Jurkat, Clone E6-1 (cell line): ENCODE results near the gene SORCS1.

Source experiments
- DNase-seq: peaks from one replicate; pipeline ENCODE4 v3.0.0-alpha.2; 2011; ENCODE audit warnings: low read depth, low spot score
- H3K4me3 ChIP-seq: 2 replicates; pipeline ENCODE4 v1.5.1; 2011; ENCODE audit warnings: mild to moderate bottlenecking, low read length, control low read depth, moderate library complexity

SORCS1 gene

GRCh38 chr10:106925191-106925590, 239.3 kb downstream of the SORCS1 start:
- no peak overlapping the region for H3K4me3 ChIP-seq
- no peak for DNase-seq

GRCh38 chr10:106920538-106920937, 244.0 kb downstream of the SORCS1 start:
- no peak overlapping the region for H3K4me3 ChIP-seq
- no peak for DNase-seq

GRCh38 chr10:106919871-106920282, 244.6 kb downstream of the SORCS1 start:
- no peak for DNase-seq
- H3K4me3 ChIP-seq = no peak overlapping the region

- no peak for DNase-seq
- H3K4me3 ChIP-seq = no peak overlapping the region
Observed at GRCh38 chr10:106917452-106918055, 247.0 kb downstream of the SORCS1 start.

GRCh38 chr10:106914016-106914415, 250.5 kb downstream of the SORCS1 start:
- no peak overlapping the region for H3K4me3 ChIP-seq
- DNase-seq = no peak

GRCh38 chr10:106913348-106913747, 251.2 kb downstream of the SORCS1 start:
- no peak overlapping the region for H3K4me3 ChIP-seq
- DNase-seq = no peak

- no peak for DNase-seq
- H3K4me3 ChIP-seq = no peak overlapping the region
Observed at GRCh38 chr10:106911096-106911495, 253.4 kb downstream of the SORCS1 start.

- no peak overlapping the region for H3K4me3 ChIP-seq
- DNase-seq = no peak
Observed at GRCh38 chr10:106910666-106911065, 253.8 kb downstream of the SORCS1 start.

- no peak overlapping the region for H3K4me3 ChIP-seq
- no peak for DNase-seq
Observed at GRCh38 chr10:106908225-106908624, 256.3 kb downstream of the SORCS1 start.

GRCh38 chr10:106904209-106904608, 260.3 kb downstream of the SORCS1 start:
- no peak overlapping the region for H3K4me3 ChIP-seq
- DNase-seq = no peak

- DNase-seq = no peak
Observed at GRCh38 chr10:106903180-106903579, 261.3 kb downstream of the SORCS1 start.

GRCh38 chr10:106900016-106900652, 264.4 kb downstream of the SORCS1 start:
- no peak overlapping the region for H3K4me3 ChIP-seq
- no peak for DNase-seq

More at GRCh38 chr10:106903180-106903579, 261.3 kb downstream of the SORCS1 start:
- H3K4me3 ChIP-seq = no peak overlapping the region

- no peak for DNase-seq
- no peak overlapping the region for H3K4me3 ChIP-seq
Observed at GRCh38 chr10:106898446-106898845, 266.1 kb downstream of the SORCS1 start.

GRCh38 chr10:106897719-106898118, 266.8 kb downstream of the SORCS1 start:
- no peak for DNase-seq
- no peak overlapping the region for H3K4me3 ChIP-seq

- no peak overlapping the region for H3K4me3 ChIP-seq
- no peak for DNase-seq
Observed at GRCh38 chr10:106894692-106895091, 269.8 kb downstream of the SORCS1 start.

GRCh38 chr10:106877574-106877973, 286.9 kb downstream of the SORCS1 start:
- H3K4me3 ChIP-seq = no peak overlapping the region
- no peak for DNase-seq

GRCh38 chr10:106874604-106874889, 290.0 kb downstream of the SORCS1 start:
- DNase-seq = no peak
- H3K4me3 ChIP-seq = no peak overlapping the region

- no peak for DNase-seq
- no peak overlapping the region for H3K4me3 ChIP-seq
Observed at GRCh38 chr10:106873770-106874603, 290.5 kb downstream of the SORCS1 start.

- H3K4me3 ChIP-seq = no peak overlapping the region
- DNase-seq = no peak
Observed at GRCh38 chr10:106872176-106872575, 292.3 kb downstream of the SORCS1 start.

GRCh38 chr10:106866244-106866845, 298.2 kb downstream of the SORCS1 start:
- no peak for DNase-seq
- H3K4me3 ChIP-seq = no peak overlapping the region
